HepG2 (cell line): ENCODE results near the gene LUM.

Experiments
- GATAD2A ChIP-seq: IDR thresholded peaks from 2 replicates; pipeline ENCODE4 v1.6.1; 2016
- TF ChIP-seq, protein P1 (sequence below): sonication (generic); formaldehyde crosslinking; IDR thresholded peaks from 2 replicates; pipeline ENCODE4 v1.5.0; 2020; ENCODE audit warnings: mild to moderate bottlenecking, missing genetic modification reagents, moderate library complexity
- TF ChIP-seq, protein P2 (sequence below): sonication (generic); formaldehyde crosslinking; IDR thresholded peaks from 2 replicates; pipeline ENCODE4 v1.4.0; 2020; ENCODE audit warnings: mild to moderate bottlenecking, missing genetic modification reagents
- TF ChIP-seq, protein P3 (sequence below): sonication (generic); formaldehyde crosslinking; IDR thresholded peaks from 2 replicates; pipeline ENCODE4 v1.4.0; 2020; ENCODE audit warnings: missing genetic modification reagents, low read depth, mild to moderate bottlenecking, borderline replicate concordance

DNA sequence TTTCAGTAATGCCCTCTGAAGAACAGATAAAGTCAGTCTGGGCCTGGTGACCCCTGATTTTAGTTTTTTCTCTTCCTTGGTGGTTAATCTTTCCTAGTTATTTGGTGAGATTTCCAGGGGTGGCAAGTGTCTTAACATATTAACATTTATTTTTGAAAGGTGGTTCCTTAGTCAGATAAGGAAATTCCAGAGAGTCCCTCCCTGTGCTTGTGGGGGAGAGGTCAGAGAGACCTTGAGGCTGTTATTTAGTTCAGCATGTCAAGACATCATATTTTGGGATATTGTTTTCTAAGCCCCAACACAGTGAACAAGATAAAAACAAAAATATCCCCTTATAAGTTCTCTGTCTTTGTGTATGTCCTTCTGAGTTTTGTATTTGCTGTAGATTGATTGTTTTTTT is 9.5 kb upstream of the LUM start:
- TF ChIP-seq, protein P1, sequence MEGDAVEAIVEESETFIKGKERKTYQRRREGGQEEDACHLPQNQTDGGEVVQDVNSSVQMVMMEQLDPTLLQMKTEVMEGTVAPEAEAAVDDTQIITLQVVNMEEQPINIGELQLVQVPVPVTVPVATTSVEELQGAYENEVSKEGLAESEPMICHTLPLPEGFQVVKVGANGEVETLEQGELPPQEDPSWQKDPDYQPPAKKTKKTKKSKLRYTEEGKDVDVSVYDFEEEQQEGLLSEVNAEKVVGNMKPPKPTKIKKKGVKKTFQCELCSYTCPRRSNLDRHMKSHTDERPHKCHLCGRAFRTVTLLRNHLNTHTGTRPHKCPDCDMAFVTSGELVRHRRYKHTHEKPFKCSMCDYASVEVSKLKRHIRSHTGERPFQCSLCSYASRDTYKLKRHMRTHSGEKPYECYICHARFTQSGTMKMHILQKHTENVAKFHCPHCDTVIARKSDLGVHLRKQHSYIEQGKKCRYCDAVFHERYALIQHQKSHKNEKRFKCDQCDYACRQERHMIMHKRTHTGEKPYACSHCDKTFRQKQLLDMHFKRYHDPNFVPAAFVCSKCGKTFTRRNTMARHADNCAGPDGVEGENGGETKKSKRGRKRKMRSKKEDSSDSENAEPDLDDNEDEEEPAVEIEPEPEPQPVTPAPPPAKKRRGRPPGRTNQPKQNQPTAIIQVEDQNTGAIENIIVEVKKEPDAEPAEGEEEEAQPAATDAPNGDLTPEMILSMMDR: no peak
- TF ChIP-seq, protein P2, sequence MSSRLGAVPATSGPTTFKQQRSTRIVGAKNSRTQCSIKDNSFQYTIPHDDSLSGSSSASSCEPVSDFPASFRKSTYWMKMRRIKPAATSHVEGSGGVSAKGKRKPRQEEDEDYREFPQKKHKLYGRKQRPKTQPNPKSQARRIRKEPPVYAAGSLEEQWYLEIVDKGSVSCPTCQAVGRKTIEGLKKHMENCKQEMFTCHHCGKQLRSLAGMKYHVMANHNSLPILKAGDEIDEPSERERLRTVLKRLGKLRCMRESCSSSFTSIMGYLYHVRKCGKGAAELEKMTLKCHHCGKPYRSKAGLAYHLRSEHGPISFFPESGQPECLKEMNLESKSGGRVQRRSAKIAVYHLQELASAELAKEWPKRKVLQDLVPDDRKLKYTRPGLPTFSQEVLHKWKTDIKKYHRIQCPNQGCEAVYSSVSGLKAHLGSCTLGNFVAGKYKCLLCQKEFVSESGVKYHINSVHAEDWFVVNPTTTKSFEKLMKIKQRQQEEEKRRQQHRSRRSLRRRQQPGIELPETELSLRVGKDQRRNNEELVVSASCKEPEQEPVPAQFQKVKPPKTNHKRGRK (CRISPR knock-in tag): no peak
- TF ChIP-seq GATAD2A (CRISPR knock-in tag): no peak
- TF ChIP-seq, protein P3, sequence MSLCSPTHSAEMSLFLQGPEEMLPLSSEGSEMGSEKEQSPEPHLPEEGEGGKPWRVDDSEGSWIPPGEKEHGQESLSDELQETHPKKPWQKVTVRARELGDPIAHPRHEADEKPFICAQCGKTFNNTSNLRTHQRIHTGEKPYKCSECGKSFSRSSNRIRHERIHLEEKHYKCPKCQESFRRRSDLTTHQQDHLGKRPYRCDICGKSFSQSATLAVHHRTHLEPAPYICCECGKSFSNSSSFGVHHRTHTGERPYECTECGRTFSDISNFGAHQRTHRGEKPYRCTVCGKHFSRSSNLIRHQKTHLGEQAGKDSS (CRISPR knock-in tag): no peak
